Measurements from ENCODE around the gene RALGDS.
A peak's percentile ranks its signal among the peaks of the same experiment; 100 is the strongest.
"Not testable (repeated sequence)": the region's sequence is repeated elsewhere in the genome, so short reads cannot be mapped to it uniquely, and the experiment has no call there.

RALGDS gene

GRCh38 chr9:133083688-133084087 lies 37.4 kb downstream of the RALGDS start:
- not testable (repeated sequence) for DNase-seq

- not testable (repeated sequence) for DNase-seq
Measured at GRCh38 chr9:133081957-133082644, 38.9 kb downstream of the RALGDS start.

GRCh38 chr9:133080786-133081779 lies 40.0 kb downstream of the RALGDS start:
- DNase-seq, result peak; percentile 28

GRCh38 chr9:133080161-133080560 lies 40.9 kb downstream of the RALGDS start:
- no peak for DNase-seq

- DNase-seq, result no peak
Measured at GRCh38 chr9:133078486-133078885, 42.6 kb downstream of the RALGDS start.

- DNase-seq, result no peak
Measured at GRCh38 chr9:133076691-133077090, 44.3 kb downstream of the RALGDS start.

GRCh38 chr9:133075925-133076630 lies 45.0 kb downstream of the RALGDS start:
- DNase-seq, result no peak

GRCh38 chr9:133074111-133074651 lies 46.9 kb downstream of the RALGDS start:
- no peak for DNase-seq

GRCh38 chr9:133073086-133074014 lies 47.7 kb downstream of the RALGDS start:
- no peak for DNase-seq

- DNase-seq, result not testable (repeated sequence)
Measured at GRCh38 chr9:133072210-133072609, 48.8 kb downstream of the RALGDS start.

- no peak for DNase-seq
Measured at GRCh38 chr9:133071484-133072150, 49.4 kb downstream of the RALGDS start.

GRCh38 chr9:133070985-133071384 lies 50.1 kb downstream of the RALGDS start:
- not testable (repeated sequence) for DNase-seq

- DNase-seq, result not testable (repeated sequence)
Measured at GRCh38 chr9:133070500-133070961, 50.5 kb downstream of the RALGDS start.

- DNase-seq, result not testable (repeated sequence)
Measured at GRCh38 chr9:133068431-133068830, 52.6 kb downstream of the RALGDS start.

GRCh38 chr9:133067813-133068212 lies 53.2 kb downstream of the RALGDS start:
- no peak for DNase-seq

- no peak for DNase-seq
Measured at GRCh38 chr9:133067006-133067405, 54.0 kb downstream of the RALGDS start.

GRCh38 chr9:133066181-133066983 lies 54.7 kb downstream of the RALGDS start:
- no peak for DNase-seq

GRCh38 chr9:133065070-133065388 lies 56.0 kb downstream of the RALGDS start:
- DNase-seq, result no peak

- no peak for DNase-seq
Measured at GRCh38 chr9:133064241-133065069, 56.6 kb downstream of the RALGDS start.

All from GDM1 (cell line).